ENCODE measurements around the gene KHDRBS2.

DNA sequence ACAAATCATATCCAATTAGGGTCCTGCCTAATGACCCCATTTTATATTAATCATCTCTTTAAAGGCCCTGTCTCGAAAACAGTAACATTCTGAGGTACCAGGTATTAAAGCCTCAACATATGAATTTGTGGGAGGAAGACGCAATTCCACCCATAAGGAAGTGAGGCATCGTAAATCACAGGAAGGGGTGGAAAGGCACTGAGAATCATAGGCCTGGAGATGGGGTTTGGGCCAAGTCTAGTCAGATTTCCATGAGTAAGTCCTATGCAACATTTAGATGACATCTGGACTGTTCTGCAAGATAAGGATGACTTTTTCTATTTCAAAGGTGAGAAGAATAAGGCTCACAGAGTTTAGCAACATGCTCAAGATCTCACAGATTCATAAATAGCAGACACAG is 534.0 kb downstream of the KHDRBS2 start:
- TF ChIP-seq POLR2AphosphoS5 (IDR thresholded peaks at IDR 0.05; ENCODE audit: borderline replicate concordance, low read depth, low read length) (no peak), EZH2 (IDR thresholded peaks at IDR 0.05) (no peak)

All from SK-N-MC (cell line).